Measurements from ENCODE around the gene SPN.
"Not testable (repeated sequence)": the region's sequence is repeated elsewhere in the genome, so short reads cannot be mapped to it uniquely, and the experiment has no call there.

SPN gene

DNA sequence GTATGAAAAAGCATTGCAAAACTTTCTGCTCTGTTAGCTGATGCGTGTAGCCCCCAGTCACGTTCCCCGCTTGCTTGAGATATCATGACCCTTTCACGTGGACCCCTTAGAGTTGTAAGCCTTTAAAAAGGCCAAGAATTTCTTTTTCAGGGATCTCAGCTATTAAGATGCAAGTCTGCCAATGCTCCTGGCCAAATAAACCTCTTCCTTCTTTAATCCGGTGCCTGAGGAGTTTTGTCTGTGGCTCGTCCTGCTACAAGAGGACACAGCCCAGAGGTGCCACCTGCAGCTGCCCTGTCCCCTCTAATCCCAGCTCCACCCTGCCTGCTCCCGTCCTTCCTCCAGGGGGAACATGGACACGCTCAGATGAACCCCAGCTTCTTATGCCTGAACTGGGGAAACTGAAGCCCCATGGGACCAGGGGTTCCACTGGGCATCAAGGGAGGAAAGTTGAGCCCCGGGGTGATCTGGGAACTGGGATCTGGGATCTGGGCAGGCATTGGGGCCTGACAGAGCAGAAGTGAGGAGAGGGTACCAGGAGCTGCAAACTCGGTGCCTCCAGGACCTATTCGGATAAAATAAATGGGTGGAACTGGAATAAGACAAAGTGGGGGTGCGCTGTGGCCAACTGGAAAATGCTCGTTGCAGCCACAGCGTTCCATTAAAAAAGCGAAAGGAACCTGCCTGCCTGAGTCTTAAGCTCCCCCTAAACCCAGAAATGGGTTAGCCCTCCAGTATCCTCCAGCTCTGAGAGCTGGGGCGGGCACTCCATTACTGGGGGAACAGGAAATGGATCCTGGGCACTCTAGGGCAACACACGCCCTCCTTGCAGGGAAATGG, 35.7 kb downstream of the SPN start:
- Mint-ChIP-seq H3K4me3 (no peak overlapping the region), H3K36me3 (ENCODE audit: low read depth) (no peaks in the 10 kb centered on the region), H3K9me3 (no peaks in the 10 kb centered on the region), H3K27ac (no peak overlapping the region), H3K4me1 (ENCODE audit: low read depth) (peaks cover 33% of the 10 kb centered on the region), H3K27me3 (ENCODE audit: low read depth) (no peaks in the 10 kb centered on the region)

DNA sequence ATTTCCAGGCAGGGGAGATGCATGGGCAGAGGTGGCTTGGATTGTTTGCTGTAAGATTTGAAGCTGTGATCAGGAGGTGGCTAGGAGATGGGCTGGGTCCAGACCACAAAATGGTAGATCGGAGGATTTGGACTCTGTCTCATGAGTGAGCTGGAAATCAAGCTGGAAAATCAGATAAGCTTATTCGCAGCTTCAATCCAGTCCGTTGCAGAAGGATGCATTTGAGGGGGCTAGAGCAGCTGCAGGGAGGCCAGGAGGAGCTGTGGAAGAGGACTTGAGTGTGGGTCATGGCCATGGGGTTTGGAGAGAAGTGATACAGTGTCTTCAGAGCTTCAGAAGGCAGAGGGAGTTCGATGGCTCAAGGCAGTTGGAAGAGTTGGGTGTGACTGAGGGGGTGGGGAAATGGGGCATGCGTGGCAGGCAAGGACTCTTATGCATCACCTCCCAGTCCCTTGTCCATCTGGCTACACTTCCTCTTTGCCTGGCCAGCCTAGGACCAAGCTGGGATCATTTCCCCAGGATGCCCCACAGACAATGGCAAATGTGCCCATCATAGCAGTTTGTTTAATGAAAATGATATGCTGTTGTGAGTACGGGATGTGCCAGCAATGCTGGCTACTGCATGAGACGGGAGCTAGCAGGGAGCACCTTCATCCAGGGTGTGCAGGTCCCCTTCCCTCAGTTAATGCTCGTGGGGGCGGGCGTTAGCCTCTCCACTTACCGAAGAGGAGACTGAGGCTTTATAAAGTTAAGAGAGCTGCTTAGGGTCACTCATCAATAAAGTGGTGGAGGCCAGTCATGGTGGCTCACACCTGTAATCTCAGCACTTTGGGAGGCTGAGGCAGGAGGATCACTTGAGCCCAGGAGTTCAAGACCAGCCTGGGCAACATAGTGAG, 36.5 kb downstream of the SPN start:
- Mint-ChIP-seq H3K27ac (no peak overlapping the region), H3K4me1 (ENCODE audit: low read depth) (peaks cover 33% of the 10 kb centered on the region), H3K27me3 (ENCODE audit: low read depth) (no peaks in the 10 kb centered on the region), H3K4me3 (no peak overlapping the region), H3K36me3 (ENCODE audit: low read depth) (no peaks in the 10 kb centered on the region), H3K9me3 (no peaks in the 10 kb centered on the region)

DNA sequence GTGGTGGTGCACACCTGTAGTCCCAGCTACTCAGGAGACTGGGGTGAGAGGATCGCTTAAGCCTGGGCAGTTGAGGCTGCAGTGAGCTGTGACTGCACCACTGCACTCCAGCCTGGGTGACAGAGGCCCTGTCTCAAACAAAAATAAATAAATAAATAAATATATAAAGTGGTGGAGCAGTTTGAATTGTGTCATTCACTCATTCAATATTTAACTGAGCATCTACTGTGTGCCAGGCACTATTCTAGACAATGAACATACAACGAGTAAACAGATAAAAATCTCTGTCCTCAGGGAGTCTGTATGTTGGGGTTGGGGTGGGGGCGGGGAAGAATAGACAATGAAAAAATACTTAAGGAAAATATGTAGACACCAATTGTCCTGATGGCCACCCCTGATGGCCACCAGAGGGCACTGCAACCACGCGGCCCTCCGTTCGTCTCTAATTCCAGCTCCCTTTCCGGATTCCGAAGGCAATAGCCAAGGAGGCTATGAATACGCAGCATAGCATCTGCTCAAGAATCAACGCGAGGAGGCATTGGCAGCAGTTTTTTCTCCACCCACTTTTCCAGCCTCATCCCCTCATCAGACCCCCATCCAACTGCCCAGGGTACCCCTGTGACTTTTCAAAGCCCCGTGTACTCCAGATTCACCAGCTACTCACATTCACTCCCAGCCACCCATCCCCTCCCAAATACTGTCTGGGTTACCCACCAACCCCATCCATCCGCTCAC, 37.4 kb downstream of the SPN start:
- peaks cover 3% of the 10 kb centered on the region for H3K27me3 Mint-ChIP-seq (ENCODE audit: low read depth)
- no peaks in the 10 kb centered on the region for H3K9me3 Mint-ChIP-seq
- H3K27ac Mint-ChIP-seq: peak overlapping the region; percentile 97
- peaks cover 33% of the 10 kb centered on the region for H3K4me1 Mint-ChIP-seq (ENCODE audit: low read depth)
- H3K4me3 Mint-ChIP-seq: peak overlapping the region; percentile 60
- no peaks in the 10 kb centered on the region for H3K36me3 Mint-ChIP-seq (ENCODE audit: low read depth)

DNA sequence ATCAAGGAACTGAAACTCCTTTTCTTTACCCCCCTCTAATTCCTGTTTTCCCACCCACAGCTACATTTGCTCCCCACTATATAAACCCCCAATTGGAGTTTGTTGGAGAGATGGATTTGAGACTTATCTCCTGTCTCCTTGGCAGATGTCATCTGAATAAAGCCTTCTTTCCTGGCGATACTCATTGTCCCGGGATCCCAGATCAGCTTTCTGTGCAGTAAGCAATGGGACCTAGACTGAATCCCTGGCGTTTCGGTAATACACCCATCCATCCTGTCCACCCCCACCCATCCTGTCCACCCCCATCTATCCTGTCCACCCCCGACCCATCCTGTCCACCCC, 38.1 kb downstream of the SPN start:
- H3K9me3 Mint-ChIP-seq: no peaks in the 10 kb centered on the region
- H3K4me1 Mint-ChIP-seq (ENCODE audit: low read depth): peaks cover 33% of the 10 kb centered on the region
- no peaks in the 10 kb centered on the region for H3K36me3 Mint-ChIP-seq (ENCODE audit: low read depth)
- peak overlapping the region; percentile 97 for H3K27ac Mint-ChIP-seq
- peak overlapping the region; percentile 21 for H3K4me3 Mint-ChIP-seq
- peaks cover 3% of the 10 kb centered on the region for H3K27me3 Mint-ChIP-seq (ENCODE audit: low read depth)

DNA sequence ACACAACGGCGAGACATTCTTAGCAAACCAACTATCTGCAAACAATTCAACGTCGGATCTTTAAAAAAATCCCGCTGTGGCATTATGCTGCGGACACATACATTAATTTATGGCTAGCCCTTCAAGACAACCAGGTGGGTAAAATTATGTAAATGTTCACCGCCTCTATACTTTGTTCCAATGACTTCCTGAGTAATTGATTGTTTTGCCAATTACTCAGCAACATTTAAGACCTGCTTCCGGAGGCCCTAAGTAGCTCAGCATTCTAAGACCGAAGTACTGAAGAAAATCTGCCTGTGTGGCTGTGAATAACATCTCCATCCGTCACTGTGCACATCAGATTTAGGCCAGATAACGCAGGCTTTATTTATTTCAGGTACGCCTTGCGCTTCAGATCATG, 39.2 kb downstream of the SPN start:
- H3K4me1 Mint-ChIP-seq (ENCODE audit: low read depth): peaks cover 33% of the 10 kb centered on the region
- H3K9me3 Mint-ChIP-seq: no peaks in the 10 kb centered on the region
- H3K36me3 Mint-ChIP-seq (ENCODE audit: low read depth): no peaks in the 10 kb centered on the region
- H3K27ac Mint-ChIP-seq: peak overlapping the region; percentile 97
- H3K4me3 Mint-ChIP-seq: peak overlapping the region; percentile 81
- H3K27me3 Mint-ChIP-seq (ENCODE audit: low read depth): peaks cover 3% of the 10 kb centered on the region

DNA sequence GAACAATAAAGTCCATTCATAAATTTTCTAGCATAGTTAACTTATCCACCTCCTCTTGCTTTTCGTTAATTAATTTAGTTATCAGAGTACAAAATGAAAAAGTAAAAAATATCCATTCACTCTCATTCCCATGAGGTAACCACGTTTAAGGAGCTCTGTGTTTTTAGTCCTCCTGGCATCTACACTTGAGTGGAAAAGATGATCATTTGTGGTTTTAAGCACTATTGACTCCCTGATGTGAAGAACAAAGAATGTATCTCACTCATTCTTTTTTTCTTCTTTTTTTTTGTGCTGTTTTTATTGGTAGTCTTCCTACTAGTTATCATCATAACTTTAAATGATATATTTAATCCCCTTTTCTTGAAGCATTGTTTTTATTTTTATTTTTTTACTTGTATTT, 42.0 kb downstream of the SPN start:
- Mint-ChIP-seq H3K9me3 (no peaks in the 10 kb centered on the region), H3K27me3 (ENCODE audit: low read depth) (peaks cover 14% of the 10 kb centered on the region), H3K4me1 (ENCODE audit: low read depth) (peaks cover 33% of the 10 kb centered on the region), H3K36me3 (ENCODE audit: low read depth) (no peaks in the 10 kb centered on the region), H3K27ac (no peak overlapping the region), H3K4me3 (no peak overlapping the region)

DNA sequence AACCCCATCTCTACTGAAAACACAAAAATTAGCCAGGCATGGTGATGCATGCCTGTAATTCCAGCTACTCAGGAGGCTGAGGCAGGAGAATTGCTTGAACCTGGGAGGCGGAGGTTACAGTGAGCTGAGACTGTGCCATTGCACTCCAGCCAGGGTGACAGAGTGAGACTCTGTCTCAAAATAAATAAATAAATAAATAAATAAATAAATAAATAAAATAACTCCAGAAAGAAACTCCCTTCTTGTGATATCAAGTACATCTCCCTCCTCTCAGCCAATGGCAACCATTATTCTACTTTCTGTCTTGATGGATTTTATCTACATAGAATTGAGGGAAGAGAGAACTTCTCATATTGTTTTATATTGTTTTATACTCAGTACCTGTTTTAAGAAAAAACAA, 44.1 kb downstream of the SPN start:
- not testable (repeated sequence) for H3K27ac Mint-ChIP-seq; H3K9me3 Mint-ChIP-seq; H3K4me3 Mint-ChIP-seq; H3K36me3 Mint-ChIP-seq (ENCODE audit: low read depth)
- Mint-ChIP-seq H3K27me3 (ENCODE audit: low read depth) (peaks cover 18% of the 10 kb centered on the region), H3K4me1 (ENCODE audit: low read depth) (peaks cover 25% of the 10 kb centered on the region)

DNA sequence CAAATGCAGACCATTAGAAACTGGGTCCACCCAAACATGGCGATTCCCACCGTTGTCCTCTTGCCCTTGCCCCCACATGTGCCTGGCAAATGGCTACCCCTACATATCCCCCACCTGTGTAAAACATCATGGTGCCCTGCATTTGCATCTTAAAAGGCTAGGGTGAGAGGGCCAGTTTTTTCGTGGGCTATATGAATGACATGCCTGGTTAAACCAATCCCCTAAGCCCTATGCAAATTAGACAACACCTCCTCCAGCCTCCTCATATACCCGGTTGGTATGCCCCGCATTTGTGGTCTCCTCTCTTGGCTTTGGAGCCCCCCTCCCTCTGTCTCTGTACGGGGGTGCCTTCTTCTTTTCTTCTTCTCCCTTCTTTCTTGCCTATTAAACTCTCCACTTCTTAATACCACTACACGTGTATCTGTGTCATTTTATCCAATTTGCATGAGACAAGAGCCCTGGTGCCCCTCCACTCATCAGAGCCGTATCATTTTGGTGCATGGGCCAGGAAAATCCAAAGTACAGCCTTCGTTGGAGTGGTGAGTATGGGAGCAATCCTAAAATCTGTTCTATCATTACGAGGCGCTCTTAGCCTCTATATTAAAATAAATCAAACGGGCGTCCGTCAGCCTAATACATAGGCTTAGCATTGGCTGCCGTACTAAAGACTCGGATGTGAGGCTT, 46.0 kb downstream of the SPN start:
- H3K9me3 Mint-ChIP-seq: no peaks in the 10 kb centered on the region
- no peak overlapping the region for H3K4me3 Mint-ChIP-seq

DNA sequence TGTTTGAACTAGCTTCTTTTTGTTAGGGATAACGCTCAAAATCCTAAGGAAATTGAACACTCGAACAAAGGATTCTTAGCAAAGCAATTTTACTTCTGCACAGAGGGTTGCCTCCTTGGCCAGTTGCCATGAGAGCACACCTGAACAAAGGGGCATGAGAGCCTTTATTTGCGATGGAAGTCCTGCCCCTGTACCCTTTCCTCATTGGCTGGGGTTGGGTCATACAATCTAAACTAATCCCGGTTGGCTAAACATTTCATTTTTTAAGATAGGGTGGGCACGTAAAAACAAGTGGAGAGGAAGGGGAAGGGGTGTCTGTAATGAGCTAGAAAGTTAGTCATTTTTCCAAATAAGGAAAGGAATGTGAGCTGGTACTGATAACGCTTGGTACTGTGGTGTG, 46.6 kb downstream of the SPN start:
- not testable (repeated sequence) for H3K9me3 Mint-ChIP-seq; H3K27ac Mint-ChIP-seq; H3K36me3 Mint-ChIP-seq (ENCODE audit: low read depth); H3K4me3 Mint-ChIP-seq
- H3K4me1 Mint-ChIP-seq (ENCODE audit: low read depth): peaks cover 14% of the 10 kb centered on the region
- peaks cover 20% of the 10 kb centered on the region for H3K27me3 Mint-ChIP-seq (ENCODE audit: low read depth)

More for the DNA sequence above, 46.0 kb downstream of the SPN start:
- Mint-ChIP-seq H3K36me3 (ENCODE audit: low read depth) (no peaks in the 10 kb centered on the region), H3K4me1 (ENCODE audit: low read depth) (peaks cover 14% of the 10 kb centered on the region), H3K27me3 (ENCODE audit: low read depth) (peaks cover 18% of the 10 kb centered on the region), H3K27ac (no peak overlapping the region)

DNA sequence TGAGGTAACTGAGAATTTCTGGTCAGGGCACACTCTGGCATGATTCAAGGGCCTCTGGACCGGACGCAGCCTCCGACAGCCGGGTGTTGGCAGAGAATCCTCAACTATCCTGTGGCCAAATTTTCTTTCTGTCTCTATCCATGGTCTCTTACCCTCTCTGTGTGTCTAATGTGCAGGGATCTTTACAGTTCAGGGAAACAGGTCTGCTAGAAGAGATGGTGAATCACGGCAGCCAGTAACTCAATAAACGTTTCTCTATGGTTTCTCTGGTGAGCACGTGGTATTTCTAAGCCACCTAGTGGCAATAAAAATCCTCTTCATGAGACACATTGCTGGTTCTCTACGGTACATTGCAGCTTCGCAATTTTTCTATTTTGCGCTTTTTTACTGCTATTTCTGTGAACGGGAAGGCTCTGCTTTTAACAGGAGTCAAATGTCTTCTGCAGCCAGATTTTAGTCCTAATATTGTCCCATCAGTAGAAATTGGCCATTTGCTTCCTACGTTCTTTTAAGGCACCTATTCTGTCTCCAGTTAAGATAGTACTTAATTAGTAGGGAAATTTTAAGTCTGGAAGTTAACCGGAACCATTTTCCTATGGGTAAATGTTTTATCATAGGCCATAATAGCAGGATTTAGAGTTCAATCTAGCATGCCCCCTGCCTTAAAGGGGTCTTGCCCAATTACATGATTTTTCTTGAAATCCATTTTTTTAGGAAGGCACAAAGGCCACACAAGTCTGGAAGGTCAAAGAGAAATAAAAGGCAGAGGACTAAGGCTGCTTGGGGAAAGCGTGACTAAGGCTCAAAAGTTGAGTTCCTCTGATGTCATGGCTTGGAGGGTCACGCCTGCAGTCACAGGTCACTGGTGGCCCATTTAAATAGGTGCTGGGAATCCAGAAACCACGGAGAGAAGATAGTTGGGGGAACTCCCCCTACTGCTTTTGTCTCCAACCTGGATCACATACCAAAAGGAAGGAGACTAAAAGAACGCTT, 47.5 kb downstream of the SPN start:
- peaks cover 14% of the 10 kb centered on the region for H3K4me1 Mint-ChIP-seq (ENCODE audit: low read depth)
- H3K9me3 Mint-ChIP-seq: no peaks in the 10 kb centered on the region
- H3K4me3 Mint-ChIP-seq: no peak overlapping the region
- no peak overlapping the region for H3K27ac Mint-ChIP-seq
- no peaks in the 10 kb centered on the region for H3K36me3 Mint-ChIP-seq (ENCODE audit: low read depth)
- H3K27me3 Mint-ChIP-seq (ENCODE audit: low read depth): peaks cover 25% of the 10 kb centered on the region

DNA sequence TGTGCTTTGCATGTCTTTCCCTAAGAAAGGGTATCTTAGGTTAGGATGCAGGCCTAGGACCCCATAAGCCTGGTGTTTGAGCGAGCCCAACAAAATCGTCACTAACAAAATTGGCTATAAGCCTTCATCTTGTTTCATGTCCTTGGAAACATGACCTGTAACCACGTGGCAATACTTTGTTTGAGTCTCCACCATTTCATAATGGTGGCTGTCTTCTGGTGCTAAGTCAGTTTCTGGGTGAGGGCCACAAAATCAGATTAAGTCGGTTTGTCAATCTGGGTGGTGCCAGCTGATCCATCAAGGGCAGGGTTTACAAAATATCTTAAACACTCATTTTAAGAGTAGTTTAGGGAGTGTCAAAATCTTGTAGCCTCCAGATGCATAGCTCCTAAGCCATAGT, 49.8 kb downstream of the SPN start:
- Mint-ChIP-seq H3K27me3 (ENCODE audit: low read depth) (peaks cover 22% of the 10 kb centered on the region), H3K36me3 (ENCODE audit: low read depth) (no peaks in the 10 kb centered on the region), H3K4me1 (ENCODE audit: low read depth) (peaks cover 14% of the 10 kb centered on the region), H3K4me3 (no peak overlapping the region), H3K9me3 (no peaks in the 10 kb centered on the region), H3K27ac (no peak overlapping the region)

DNA sequence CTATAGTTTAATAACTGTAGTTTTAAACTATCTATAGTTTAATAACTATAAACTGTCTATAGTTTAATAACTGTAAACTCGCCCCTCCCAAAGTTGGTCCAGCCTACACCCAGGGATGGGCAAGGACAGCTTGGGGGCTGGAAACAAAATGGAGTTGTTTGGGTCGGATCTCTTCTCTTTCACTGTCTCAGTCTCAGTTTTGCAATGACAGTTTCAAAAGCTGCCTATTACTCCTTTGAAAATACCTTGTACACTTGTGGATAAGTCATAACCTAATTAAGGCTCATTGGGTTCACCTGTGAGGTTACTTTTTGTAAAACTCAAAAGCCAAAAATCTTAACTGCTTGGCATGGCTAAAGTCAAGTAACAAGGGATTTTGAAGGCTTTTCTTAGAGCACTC, 51.3 kb downstream of the SPN start:
- Mint-ChIP-seq H3K27ac (no peak overlapping the region), H3K4me1 (ENCODE audit: low read depth) (peaks cover 12% of the 10 kb centered on the region), H3K27me3 (ENCODE audit: low read depth) (peaks cover 16% of the 10 kb centered on the region), H3K9me3 (no peaks in the 10 kb centered on the region), H3K36me3 (ENCODE audit: low read depth) (no peaks in the 10 kb centered on the region), H3K4me3 (no peak overlapping the region)

DNA sequence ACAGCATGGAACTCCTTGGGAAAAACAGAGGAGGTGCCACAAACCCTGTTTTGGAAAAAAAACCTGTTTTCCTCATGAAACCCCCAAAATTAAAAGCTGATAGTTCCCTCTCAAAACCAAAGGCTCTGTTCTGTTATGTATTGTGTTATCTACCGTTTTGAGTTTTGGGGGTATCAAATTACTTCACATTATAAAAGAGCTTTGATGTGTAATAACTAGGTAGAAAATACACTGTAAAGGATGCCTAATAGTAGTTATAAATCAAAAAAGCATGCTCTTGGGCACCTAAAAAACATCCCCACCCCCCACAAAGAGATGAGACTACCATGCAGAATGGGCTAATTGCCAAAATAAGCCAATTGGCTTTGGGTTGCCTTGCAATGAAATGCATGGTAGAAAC, 51.9 kb downstream of the SPN start:
- no peak overlapping the region for H3K27ac Mint-ChIP-seq
- H3K36me3 Mint-ChIP-seq (ENCODE audit: low read depth): no peaks in the 10 kb centered on the region
- no peaks in the 10 kb centered on the region for H3K9me3 Mint-ChIP-seq
- no peak overlapping the region for H3K4me3 Mint-ChIP-seq
- peaks cover 15% of the 10 kb centered on the region for H3K27me3 Mint-ChIP-seq (ENCODE audit: low read depth)
- H3K4me1 Mint-ChIP-seq (ENCODE audit: low read depth): peaks cover 8% of the 10 kb centered on the region

Measured in T-helper 1 cell treated with Interleukin-12 subunit alpha and Interleukin-12 subunit beta and Interleukin-4 antibody, amounts not matched to agents 30 μg/mL and 1 μg/mL, for 36 hours (primary cell).